Liver (tissue), 9 donors: ENCODE data around the gene RNPEPL1. TPM values are rescaled to one million over a fixed set of nuclear protein-coding genes. Genes with fewer than 3 reads are reported as not detected.

ENCODE experiments used
- DNase-seq: peaks from one replicate; pipeline ENCODE4 v3.0.0-alpha.2; 2017; ENCODE audit warnings: low spot score
- H3K27ac ChIP-seq, 2 donors: one replicate each; pipeline ENCODE4 v1.7.0; 2013; ENCODE audit warnings: inconsistent platforms in 2 of 2, low read length in 2 of 2, control low read depth in 1 of 2, low read depth in 1 of 2, mild to moderate bottlenecking in 1 of 2
- H3K27me3 ChIP-seq, 4 donors: one replicate each; pipeline versions ENCODE4 v1.6.1 to v1.7.0; 2013; ENCODE audit warnings: low read length in 3 of 4, inconsistent platforms in 1 of 4, mild to moderate bottlenecking in 1 of 4, moderate library complexity in 1 of 4; ENCODE audit not compliant: control insufficient read depth in 4 of 4, insufficient read depth in 4 of 4
- H3K36me3 ChIP-seq, 4 donors: one replicate each; pipeline versions ENCODE4 v1.6.1 to v1.7.0; 2013; ENCODE audit warnings: low read length in 3 of 4, mild to moderate bottlenecking in 3 of 4, low read depth in 1 of 4, moderate library complexity in 1 of 4; ENCODE audit not compliant: control insufficient read depth in 4 of 4, insufficient read depth in 3 of 4
- H3K4me1 ChIP-seq, 4 donors: one replicate each; pipeline versions ENCODE4 v1.6.1 to v1.7.0; 2013; ENCODE audit warnings: low read length in 3 of 4, mild to moderate bottlenecking in 3 of 4, moderate library complexity in 1 of 4; ENCODE audit not compliant: control insufficient read depth in 4 of 4, insufficient read depth in 4 of 4
- H3K4me3 ChIP-seq, 3 donors: one replicate each; pipeline versions ENCODE4 v1.6.1 to v1.7.0; 2013; ENCODE audit warnings: low read length in 3 of 3, control low read depth in 1 of 3, low read depth in 1 of 3, mild to moderate bottlenecking in 1 of 3
- H3K9ac ChIP-seq, 2 donors: one replicate each; pipeline ENCODE4 v1.7.0; 2013; ENCODE audit warnings: low read length in 2 of 2, mild to moderate bottlenecking in 2 of 2, moderate library complexity in 2 of 2, control low read depth in 1 of 2, low read depth in 1 of 2
- H3K9me3 ChIP-seq, 4 donors: one replicate each; pipeline versions ENCODE4 v1.6.1 to v1.7.0; 2013; ENCODE audit warnings: low read length in 3 of 4; ENCODE audit not compliant: control insufficient read depth in 4 of 4
- ATF3 ChIP-seq: IDR thresholded peaks from 2 replicates; pipeline ENCODE4 v1.6.1; 2016; ENCODE audit warnings: antibody characterized with exemption
- CTCF ChIP-seq: fragments of 150-350 bp; IDR thresholded peaks from 2 replicates; pipeline ENCODE4 v1.5.1; 2017; ENCODE audit warnings: improper control_type of control experiment, low read depth, low read length; ENCODE audit not compliant: missing input control
- FOXA1 ChIP-seq: IDR thresholded peaks from 2 replicates; pipeline ENCODE4 v1.6.1; 2016; ENCODE audit warnings: antibody characterized with exemption
- FOXA2 ChIP-seq: IDR thresholded peaks from 2 replicates; pipeline ENCODE4 v1.6.1; 2016; ENCODE audit warnings: antibody characterized with exemption
- GABPA ChIP-seq, 2 donors: IDR thresholded peaks in 1 of 2; conservative IDR thresholded peaks in 1 of 2; 2 replicates each; pipeline ENCODE4 v1.6.1; 2016; ENCODE audit warnings: antibody characterized with exemption in 2 of 2, mild to moderate bottlenecking in 1 of 2, moderate library complexity in 1 of 2
- HNF4A ChIP-seq, 2 donors: conservative IDR thresholded peaks; 2 replicates each; pipeline ENCODE4 v1.6.1; 2016; ENCODE audit warnings: antibody characterized with exemption in 2 of 2, mild to moderate bottlenecking in 2 of 2
- JUND ChIP-seq, 2 donors: IDR thresholded peaks; 2 replicates each; pipeline ENCODE4 v1.6.1; 2016; ENCODE audit warnings: antibody characterized with exemption in 2 of 2
- NR2F2 ChIP-seq: IDR thresholded peaks from 2 replicates; pipeline ENCODE4 v1.6.1; 2016; ENCODE audit warnings: antibody characterized with exemption
- RAD21 ChIP-seq, 2 donors: IDR thresholded peaks; 2 replicates each; pipeline ENCODE4 v1.6.1; 2016; ENCODE audit warnings: antibody characterized with exemption in 2 of 2, mild to moderate bottlenecking in 2 of 2
- RXRA ChIP-seq, 2 donors: IDR thresholded peaks; 2 replicates each; pipeline ENCODE4 v1.6.1; 2017 to 2018; ENCODE audit warnings: antibody characterized with exemption in 2 of 2, mild to moderate bottlenecking in 1 of 2
- TAF1 ChIP-seq: conservative IDR thresholded peaks from 2 replicates; pipeline ENCODE4 v1.6.1; 2016; ENCODE audit warnings: antibody characterized with exemption, mild to moderate bottlenecking
- YY1 ChIP-seq: IDR thresholded peaks from 2 replicates; pipeline ENCODE4 v1.6.1; 2016; ENCODE audit warnings: antibody characterized with exemption, mild to moderate bottlenecking
- WGBS: extraction: QIAGEN DNeasy Blood & Tissue Kit; methylation state at CpG from one replicate; pipeline ENCODE4 v1.1.7; 2013; 5-methylcytosine and 5-hydroxymethylcytosine counted together
- polyA plus RNA-seq, 2 donors: library from polyadenylated mRNA; stranded (reverse) in 1 of 2; unstranded in 1 of 2; fragments of 200-250 nt in 1 of 2; fragments of >200 nt in 1 of 2; fragmentation: Nextera tagmentation in 1 of 2; extraction: Ambion mirVana in 1 of 2; gene quantifications; one replicate each; pipeline versions ENCODE4 v1.2.1 to v1.2.3, GENCODE V29; 2013 to 2015
- total RNA-seq, 2 donors: library from RNA; depleted of rRNA; stranded (reverse); fragments of >200 nt; gene quantifications; one replicate each; pipeline ENCODE4 v1.2.3, GENCODE V29; 2014
- TF ChIP-seq, protein P1 (sequence below): IDR thresholded peaks from 2 replicates; pipeline ENCODE4 v1.6.1; 2016; ENCODE audit warnings: antibody characterized with exemption
- TF ChIP-seq, protein P2 (sequence below): IDR thresholded peaks from 2 replicates; pipeline ENCODE4 v1.6.1; 2016; ENCODE audit warnings: antibody characterized with exemption, mild to moderate bottlenecking
- donor health status: healthy.
- donor health status: healthy.
- donor health status: healthy.
- donor health status: healthy.
- donor health status: healthy.

The RNPEPL1 gene
- total and polyA plus RNA-seq, 4 donors = 24.8 to 43.9 (median 29.4) TPM

DNA sequence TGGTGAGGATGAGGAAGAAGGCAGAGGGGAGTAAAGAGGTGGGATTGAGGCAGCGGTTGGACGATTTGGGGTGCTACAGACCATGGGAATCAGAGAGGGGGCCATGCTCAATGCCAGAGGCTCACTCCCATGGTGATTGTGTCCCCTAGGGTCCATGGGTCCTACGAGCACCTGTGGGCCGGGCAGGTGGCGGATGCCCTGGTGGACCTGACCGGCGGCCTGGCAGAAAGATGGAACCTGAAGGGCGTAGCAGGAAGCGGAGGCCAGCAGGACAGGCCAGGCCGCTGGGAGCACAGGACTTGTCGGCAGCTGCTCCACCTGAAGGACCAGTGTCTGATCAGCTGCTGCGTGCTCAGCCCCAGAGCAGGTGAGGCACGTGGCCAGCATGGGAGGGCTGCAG is 23.5 kb downstream of the RNPEPL1 start:
- Histone ChIP-seq H3K27ac (no peak overlapping the region), H3K36me3 (peaks cover 0 to 6% (median 4%) of the 10 kb centered on the region in 4 donors), H3K27me3 (no peaks in the 10 kb centered on the region), H3K4me1 (peaks cover 20 to 54% (median 41%) of the 10 kb centered on the region in 4 donors), H3K9ac (no peak overlapping the region), H3K9me3 (no peaks in the 10 kb centered on the region), H3K4me3 (no peak overlapping the region)
- TF ChIP-seq NR2F2 = no peak
- no peak for TF ChIP-seq ATF3
- TF ChIP-seq HNF4A (conservative IDR thresholded peaks at IDR 0.05) = no peak
- TF ChIP-seq, protein P1, sequence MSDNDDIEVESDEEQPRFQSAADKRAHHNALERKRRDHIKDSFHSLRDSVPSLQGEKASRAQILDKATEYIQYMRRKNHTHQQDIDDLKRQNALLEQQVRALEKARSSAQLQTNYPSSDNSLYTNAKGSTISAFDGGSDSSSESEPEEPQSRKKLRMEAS = no peak
- TF ChIP-seq FOXA1 = no peak
- DNase-seq = no peak
- WGBS = 97% methylated on average over 13 of the region's 13 CpGs

- 91% methylated on average over 20 of the region's 20 CpGs for WGBS
- peaks cover 12 to 43% (median 31%) of the 10 kb centered on the region in 4 donors for H3K4me1 ChIP-seq
- no peaks in the 10 kb centered on the region for H3K9me3 ChIP-seq
- TF ChIP-seq RAD21 (IDR thresholded peaks at IDR 0.05) = no peak
- no peak for TF ChIP-seq FOXA2
- TF ChIP-seq HNF4A (conservative IDR thresholded peaks at IDR 0.05) = no peak
- TF ChIP-seq YY1 = no peak
- no peak for TF ChIP-seq ATF3
- TF ChIP-seq TAF1 = no peak
- no peak for TF ChIP-seq RXRA (IDR thresholded peaks at IDR 0.05)
- no peak for TF ChIP-seq FOXA1
- TF ChIP-seq CTCF = no peak
- no peak for TF ChIP-seq JUND (IDR thresholded peaks at IDR 0.05)
- no peak for TF ChIP-seq GABPA (IDR thresholded peaks at IDR 0.05 in 1 of 2, conservative IDR thresholded peaks at IDR 0.05 in 1 of 2)
- TF ChIP-seq, protein P2, sequence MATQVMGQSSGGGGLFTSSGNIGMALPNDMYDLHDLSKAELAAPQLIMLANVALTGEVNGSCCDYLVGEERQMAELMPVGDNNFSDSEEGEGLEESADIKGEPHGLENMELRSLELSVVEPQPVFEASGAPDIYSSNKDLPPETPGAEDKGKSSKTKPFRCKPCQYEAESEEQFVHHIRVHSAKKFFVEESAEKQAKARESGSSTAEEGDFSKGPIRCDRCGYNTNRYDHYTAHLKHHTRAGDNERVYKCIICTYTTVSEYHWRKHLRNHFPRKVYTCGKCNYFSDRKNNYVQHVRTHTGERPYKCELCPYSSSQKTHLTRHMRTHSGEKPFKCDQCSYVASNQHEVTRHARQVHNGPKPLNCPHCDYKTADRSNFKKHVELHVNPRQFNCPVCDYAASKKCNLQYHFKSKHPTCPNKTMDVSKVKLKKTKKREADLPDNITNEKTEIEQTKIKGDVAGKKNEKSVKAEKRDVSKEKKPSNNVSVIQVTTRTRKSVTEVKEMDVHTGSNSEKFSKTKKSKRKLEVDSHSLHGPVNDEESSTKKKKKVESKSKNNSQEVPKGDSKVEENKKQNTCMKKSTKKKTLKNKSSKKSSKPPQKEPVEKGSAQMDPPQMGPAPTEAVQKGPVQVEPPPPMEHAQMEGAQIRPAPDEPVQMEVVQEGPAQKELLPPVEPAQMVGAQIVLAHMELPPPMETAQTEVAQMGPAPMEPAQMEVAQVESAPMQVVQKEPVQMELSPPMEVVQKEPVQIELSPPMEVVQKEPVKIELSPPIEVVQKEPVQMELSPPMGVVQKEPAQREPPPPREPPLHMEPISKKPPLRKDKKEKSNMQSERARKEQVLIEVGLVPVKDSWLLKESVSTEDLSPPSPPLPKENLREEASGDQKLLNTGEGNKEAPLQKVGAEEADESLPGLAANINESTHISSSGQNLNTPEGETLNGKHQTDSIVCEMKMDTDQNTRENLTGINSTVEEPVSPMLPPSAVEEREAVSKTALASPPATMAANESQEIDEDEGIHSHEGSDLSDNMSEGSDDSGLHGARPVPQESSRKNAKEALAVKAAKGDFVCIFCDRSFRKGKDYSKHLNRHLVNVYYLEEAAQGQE = no peak
- H3K9ac ChIP-seq = no peak overlapping the region
- H3K27me3 ChIP-seq = no peaks in the 10 kb centered on the region
- no peak overlapping the region for H3K4me3 ChIP-seq
- H3K27ac ChIP-seq = no peak overlapping the region
- peaks cover 0 to 10% (median 5%) of the 10 kb centered on the region in 4 donors for H3K36me3 ChIP-seq
- no peak for DNase-seq
These were observed 24.9 kb downstream of the RNPEPL1 start for GRCh38 chr2:240593026-240593702.
